Measurements from ENCODE around the gene RABEPK. TPM values are rescaled to one million over a fixed set of nuclear protein-coding genes. Genes with fewer than 3 reads are reported as not detected.
"Not testable (repeated sequence)": the region's sequence is repeated elsewhere in the genome, so short reads cannot be mapped to it uniquely, and the experiment has no call there.

Gene RABEPK
- total RNA-seq, 1 experiment from 2014 or later = 44.6 TPM

DNA sequence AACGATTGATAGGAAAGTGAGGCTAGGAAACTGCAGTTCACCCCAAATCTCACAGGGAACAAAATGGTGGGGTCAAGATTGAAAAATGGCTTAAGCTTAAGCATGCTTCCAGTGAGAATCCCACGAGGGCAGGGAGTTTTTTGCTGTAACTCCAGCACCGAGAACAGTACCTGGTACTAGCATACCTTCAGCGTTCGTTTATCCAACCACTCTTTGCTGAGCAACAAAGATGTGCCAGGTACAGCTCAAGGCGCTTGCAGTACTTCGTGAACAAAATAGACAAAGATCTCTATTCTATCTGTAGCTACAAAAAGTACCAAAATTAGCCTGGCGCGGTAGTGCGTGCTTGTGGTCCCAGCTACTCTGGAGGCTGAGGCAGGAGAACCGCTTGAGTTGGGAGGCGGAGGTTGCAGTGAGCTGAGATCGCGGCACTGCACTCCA, 10.0 kb upstream of the RABEPK start:
- DNase-seq (ENCODE audit: low read depth) = no peak

GRCh38 chr9:125194466-125194865, 5.9 kb upstream of the RABEPK start:
- DNase-seq (ENCODE audit: low read depth) = not testable (repeated sequence)

- not testable (repeated sequence) for DNase-seq (ENCODE audit: low read depth)
Measured at GRCh38 chr9:125195591-125195990, 4.8 kb upstream of the RABEPK start.

GRCh38 chr9:125202846-125203618, 2.7 kb downstream of the RABEPK start:
- DNase-seq (ENCODE audit: low read depth) = peak; percentile 17

DNA sequence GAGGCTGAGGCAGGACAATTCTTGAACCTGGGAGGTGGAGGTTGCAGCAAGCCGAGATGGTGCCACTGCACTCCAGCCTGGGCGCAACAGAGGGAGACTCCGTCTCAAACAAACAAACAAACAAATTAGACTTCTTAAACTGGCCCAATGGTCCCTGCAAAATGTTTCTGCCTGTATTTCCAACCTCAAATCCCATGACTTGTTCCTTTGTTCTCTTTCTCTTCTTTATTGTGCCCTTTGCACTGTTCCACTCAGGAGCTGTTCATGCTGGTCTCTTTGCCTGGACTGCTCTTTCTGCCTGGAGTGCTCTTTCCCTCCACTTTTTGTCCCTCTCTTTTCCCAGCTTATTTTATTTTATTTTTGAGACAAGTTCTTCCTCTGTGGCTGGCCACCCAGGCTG, 4.1 kb downstream of the RABEPK start:
- DNase-seq (ENCODE audit: low read depth) = no peak

GRCh38 chr9:125214186-125214585, 13.8 kb downstream of the RABEPK start:
- no peak for DNase-seq (ENCODE audit: low read depth)

GRCh38 chr9:125218621-125219020, 18.3 kb downstream of the RABEPK start:
- DNase-seq (ENCODE audit: low read depth) = no peak

- not testable (repeated sequence) for DNase-seq (ENCODE audit: low read depth)
Measured at GRCh38 chr9:125224858-125225257, 24.5 kb downstream of the RABEPK start.

- no peak for DNase-seq (ENCODE audit: low read depth)
Measured at GRCh38 chr9:125227761-125228160, 27.4 kb downstream of the RABEPK start.

GRCh38 chr9:125233678-125234077, 33.3 kb downstream of the RABEPK start:
- peak; percentile 95 for DNase-seq (ENCODE audit: low read depth)

GRCh38 chr9:125234099-125234498, 33.8 kb downstream of the RABEPK start:
- DNase-seq (ENCODE audit: low read depth) = not testable (repeated sequence)

- DNase-seq (ENCODE audit: low read depth) = no peak
Measured at GRCh38 chr9:125235804-125236519, 35.6 kb downstream of the RABEPK start.

GRCh38 chr9:125236520-125237159, 36.3 kb downstream of the RABEPK start:
- DNase-seq (ENCODE audit: low read depth) = not testable (repeated sequence)

GRCh38 chr9:125238127-125238914, 38.0 kb downstream of the RABEPK start:
- no peak for DNase-seq (ENCODE audit: low read depth)

GRCh38 chr9:125238915-125239446, 38.6 kb downstream of the RABEPK start:
- DNase-seq (ENCODE audit: low read depth) = no peak

GRCh38 chr9:125239631-125240597, 39.6 kb downstream of the RABEPK start:
- no peak for DNase-seq (ENCODE audit: low read depth)

GRCh38 chr9:125240649-125240999, 40.3 kb downstream of the RABEPK start:
- DNase-seq (ENCODE audit: low read depth) = peak; percentile 21

DNA sequence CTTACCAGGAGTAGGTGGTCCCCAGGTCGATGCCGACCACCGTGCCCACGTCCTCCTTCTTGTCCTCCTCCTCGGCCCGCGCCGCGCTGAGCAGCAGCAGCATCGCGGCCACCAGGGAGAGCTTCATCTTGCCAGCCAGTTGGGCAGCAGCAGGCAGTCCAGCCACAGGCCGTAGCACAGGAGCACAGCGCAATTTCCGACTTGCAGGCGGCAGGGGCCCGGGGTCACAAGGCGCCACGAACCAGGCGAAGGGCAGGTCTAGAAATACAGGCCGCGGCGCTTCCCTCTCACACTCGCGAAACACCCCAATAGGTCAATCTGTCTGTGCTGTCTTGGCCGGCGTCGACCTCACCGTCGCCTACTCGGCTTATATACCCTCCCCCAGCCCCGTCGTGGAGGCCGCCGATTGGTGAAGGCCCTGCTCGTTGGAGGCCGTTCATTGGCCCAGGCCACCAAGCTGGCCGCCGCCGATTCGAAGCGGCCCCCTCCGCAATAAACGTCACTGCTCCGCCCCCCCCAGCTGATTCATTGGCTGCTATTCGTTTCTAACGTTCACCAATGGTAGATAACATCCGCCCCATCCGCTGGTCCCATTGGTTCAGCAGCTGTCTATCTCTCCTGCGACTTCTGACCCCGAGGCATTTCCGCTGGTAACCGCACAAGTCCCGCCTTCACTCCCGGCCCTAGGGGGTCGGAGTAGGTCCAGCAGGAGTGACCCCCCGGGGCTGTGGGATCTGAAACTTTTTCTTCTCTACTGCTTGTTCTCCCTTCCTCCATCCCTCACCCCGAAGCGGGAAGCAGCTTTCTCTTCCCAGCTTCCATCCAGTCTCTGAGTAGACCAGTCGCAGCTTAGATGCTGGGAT, 40.9 kb downstream of the RABEPK start, which contains the start of gene HSPA5:
Gene HSPA5, minus strand, starts transcription at position 344 of the 863 bp plus-strand sequence. Its CDS starts 217 bp downstream, at position 127.
- peak; percentile 100 for DNase-seq (ENCODE audit: low read depth)

All from HT1080 (cell line).